Prostate gland (tissue), 2 donors: ENCODE results near the gene REEP3. TPM values are rescaled to one million over a fixed set of nuclear protein-coding genes. Genes with fewer than 3 reads are reported as not detected.
"Not testable (repeated sequence)": the region's sequence is repeated elsewhere in the genome, so short reads cannot be mapped to it uniquely, and the experiment has no call there.

Source experiments
- DNase-seq: peaks from one replicate; pipeline ENCODE4 v3.0.0-alpha.2; 2019; ENCODE audit warnings: low spot score
- H3K27ac ChIP-seq, 2 donors: fragments of 200-600 bp; sonication (generic); 2 replicates each; pipeline ENCODE4 v1.5.1; 2017 to 2019
- H3K27me3 ChIP-seq: fragments of 200-600 bp; sonication (generic); replicated peaks from 2 replicates; pipeline ENCODE4 v1.5.1; 2019; ENCODE audit not compliant: insufficient read depth
- H3K36me3 ChIP-seq, 2 donors: fragments of 200-600 bp; sonication (generic); 1 replicate in 1 of 2; 2 replicates in 1 of 2; pipeline versions ENCODE4 v1.5.1 to v1.8.1; 2017 to 2019
- H3K4me1 ChIP-seq: fragments of 200-600 bp; sonication (generic); replicated peaks from 2 replicates; pipeline ENCODE4 v1.5.1; 2019
- H3K4me3 ChIP-seq, 2 donors: fragments of 200-600 bp; sonication (generic); 2 replicates each; pipeline ENCODE4 v1.5.1; 2017 to 2019
- H3K9me3 ChIP-seq: fragments of 200-600 bp; sonication (generic); 2 replicates; pipeline ENCODE4 v1.5.1; 2017
- CTCF ChIP-seq, 4 experiments: fragments of 200-600 bp in 2 of 4; fragments of 450-650 bp in 2 of 4; sonication (generic) in 2 of 4; IDR thresholded peaks; 1 replicate in 3 of 4; 2 replicates in 1 of 4; pipeline ENCODE4 v1.5.1; 2016 to 2019; ENCODE audit warnings: antibody characterized with exemption in 4 of 4, mild to moderate bottlenecking in 2 of 4, moderate library complexity in 2 of 4
- POLR2A ChIP-seq: fragments of 450-650 bp; IDR thresholded peaks from one replicate; pipeline ENCODE4 v1.6.1; 2016; ENCODE audit warnings: antibody characterized with exemption, mild to moderate bottlenecking
- POLR2AphosphoS5 ChIP-seq: sonication (generic); formaldehyde crosslinking; IDR thresholded peaks from one replicate; pipeline ENCODE4 v1.6.1; 2017; ENCODE audit warnings: antibody characterized with exemption
- WGBS: methylation state at CpG from one replicate; pipeline ENCODE4 v1.1.5; 2018; 5-methylcytosine and 5-hydroxymethylcytosine counted together
- intact Hi-C: fragments of 100-400 bp; cut with DNase I; formaldehyde crosslinking; loops from one replicate; pipeline ENCODE4 v1.14.2; 2022
- total RNA-seq, 2 donors: library from RNA; depleted of rRNA; stranded (reverse); fragments of >200 nt; gene quantifications; one replicate each; pipeline ENCODE4 v1.1.0, GENCODE V29; 2016

Gene REEP3
- total RNA-seq, 2 donors from 2014 or later: 32.0 to 52.4 TPM

- intact Hi-C loops: no loop called here
- Histone ChIP-seq H3K4me1 (no peaks in the 10 kb centered on the region), H3K9me3 (no peaks in the 10 kb centered on the region), H3K27ac (no peak overlapping the region), H3K36me3 (no peaks in the 10 kb centered on the region), H3K4me3 (no peak overlapping the region), H3K27me3 (no peaks in the 10 kb centered on the region)
- DNase-seq: no peak
- 68% methylated on average over 6 of the region's 6 CpGs for WGBS
- TF ChIP-seq POLR2AphosphoS5: no peak
- TF ChIP-seq CTCF (IDR thresholded peaks at IDR 0.05): no peak
- no peak for TF ChIP-seq POLR2A
Observed at GRCh38 chr10:63481815-63482421, 39.3 kb upstream of the REEP3 start.

GRCh38 chr10:63483983-63484382, 37.2 kb upstream of the REEP3 start:
- 96% methylated on average over 1 of the region's 1 CpG for WGBS
- no peaks in the 10 kb centered on the region for H3K36me3 ChIP-seq
- DNase-seq: no peak
- no peaks in the 10 kb centered on the region for H3K9me3 ChIP-seq
- no peak for TF ChIP-seq POLR2A
- TF ChIP-seq POLR2AphosphoS5: no peak
- no peak for TF ChIP-seq CTCF (IDR thresholded peaks at IDR 0.05)
- H3K27ac ChIP-seq: no peak overlapping the region
- H3K4me1 ChIP-seq: no peaks in the 10 kb centered on the region
- H3K27me3 ChIP-seq: no peaks in the 10 kb centered on the region
- no peak overlapping the region for H3K4me3 ChIP-seq
- intact Hi-C loops: no loop called here

- Histone ChIP-seq H3K9me3 (no peaks in the 10 kb centered on the region), H3K4me1 (no peaks in the 10 kb centered on the region), H3K36me3 (no peaks in the 10 kb centered on the region), H3K4me3 (no peak overlapping the region), H3K27me3 (no peaks in the 10 kb centered on the region), H3K27ac (no peak overlapping the region)
- WGBS: 52% methylated on average over 3 of the region's 3 CpGs
- no peak for DNase-seq
- TF ChIP-seq POLR2A (no peak), CTCF (IDR thresholded peaks at IDR 0.05) (no peak), POLR2AphosphoS5 (no peak)
- intact Hi-C loops: no loop called here
Observed at GRCh38 chr10:63487990-63488389, 33.2 kb upstream of the REEP3 start.

- H3K4me1 ChIP-seq: no peaks in the 10 kb centered on the region
- TF ChIP-seq CTCF (IDR thresholded peaks at IDR 0.05) (no peak), POLR2A (no peak)
- no peaks in the 10 kb centered on the region for H3K36me3 ChIP-seq
- WGBS: 93% methylated on average over 3 of the region's 3 CpGs
- H3K4me3 ChIP-seq: no peak overlapping the region
- no peaks in the 10 kb centered on the region for H3K27me3 ChIP-seq
- no peaks in the 10 kb centered on the region for H3K9me3 ChIP-seq
- no peak for DNase-seq
- intact Hi-C loops: no loop called here
- H3K27ac ChIP-seq: no peak overlapping the region
Observed at GRCh38 chr10:63489838-63490237, 31.4 kb upstream of the REEP3 start.

GRCh38 chr10:63491588-63492316, 29.4 kb upstream of the REEP3 start:
- TF ChIP-seq POLR2AphosphoS5: peak; percentile 14
- no peak for TF ChIP-seq CTCF (IDR thresholded peaks at IDR 0.05)
- Histone ChIP-seq H3K36me3 (no peaks in the 10 kb centered on the region), H3K27ac (no peak overlapping the region), H3K27me3 (no peaks in the 10 kb centered on the region), H3K9me3 (no peaks in the 10 kb centered on the region), H3K4me3 (no peak overlapping the region), H3K4me1 (no peaks in the 10 kb centered on the region)
- 74% methylated on average over 8 of the region's 8 CpGs for WGBS
- intact Hi-C loops: no loop called here
- no peak for DNase-seq

GRCh38 chr10:63492317-63492690, 28.9 kb upstream of the REEP3 start:
- H3K9me3 ChIP-seq, intact Hi-C loops, H3K27me3 ChIP-seq, H3K36me3 ChIP-seq, H3K4me3 ChIP-seq, H3K27ac ChIP-seq, DNase-seq, H3K4me1 ChIP-seq: not testable (repeated sequence)
- WGBS: 66% methylated on average over 6 of the region's 6 CpGs
